Pons (tissue), 1 donor: ENCODE results near the gene HYAL3.

Experiments
- DNase-seq: peaks from one replicate; pipeline ENCODE4 v3.0.0-alpha.2; 2016; ENCODE audit warnings: low spot score

The HYAL3 gene

DNA sequence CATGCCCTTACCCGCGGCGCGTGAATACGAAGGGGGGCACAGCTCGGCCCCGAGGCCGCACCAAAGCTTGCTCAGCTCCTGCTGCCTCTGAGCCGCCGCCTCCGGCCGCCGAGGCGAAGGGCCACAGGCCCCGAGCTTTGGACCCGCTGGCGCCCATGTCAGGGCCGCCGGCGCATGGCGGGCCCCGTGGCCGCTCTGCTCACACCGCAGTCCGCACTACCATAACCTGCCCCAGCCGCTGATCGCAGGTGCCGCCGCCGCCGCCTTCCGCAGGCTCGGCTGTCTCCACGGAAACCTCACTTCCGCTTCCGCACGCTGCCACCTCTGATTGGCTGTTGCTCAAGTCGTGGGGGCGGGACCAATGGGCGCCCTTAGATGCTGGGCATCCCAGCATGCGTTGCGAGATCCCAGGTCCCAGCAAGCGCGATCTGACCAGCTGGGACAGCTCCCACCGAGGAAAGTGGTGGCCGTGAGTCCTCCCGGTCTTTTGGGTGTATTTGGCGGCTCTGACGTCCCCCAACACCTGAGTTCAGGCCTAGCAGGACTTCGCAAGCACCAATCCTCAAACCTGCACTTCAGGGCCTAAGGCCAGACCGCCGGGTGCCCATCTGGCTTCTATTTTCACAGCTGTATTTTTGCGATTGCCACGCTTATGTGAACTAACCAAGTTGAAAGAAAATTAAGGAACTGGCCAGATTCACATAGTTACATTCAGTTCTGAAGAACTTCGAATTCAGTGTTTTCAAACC is 28.9 kb upstream of the HYAL3 start, which contains the start of gene TUSC2:
TUSC2 (minus strand) TSS at position 281 of the 749 bp plus-strand sequence; CDS start at position 157, 124 bp downstream.
- peak; percentile 98 for DNase-seq

GRCh38 chr3:50327129-50327528 is 27.9 kb upstream of the HYAL3 start:
- DNase-seq: no peak

GRCh38 chr3:50326182-50326541 is 27.0 kb upstream of the HYAL3 start:
- no peak for DNase-seq

- DNase-seq: no peak
Observed at GRCh38 chr3:50325497-50326181, 26.4 kb upstream of the HYAL3 start.

DNA sequence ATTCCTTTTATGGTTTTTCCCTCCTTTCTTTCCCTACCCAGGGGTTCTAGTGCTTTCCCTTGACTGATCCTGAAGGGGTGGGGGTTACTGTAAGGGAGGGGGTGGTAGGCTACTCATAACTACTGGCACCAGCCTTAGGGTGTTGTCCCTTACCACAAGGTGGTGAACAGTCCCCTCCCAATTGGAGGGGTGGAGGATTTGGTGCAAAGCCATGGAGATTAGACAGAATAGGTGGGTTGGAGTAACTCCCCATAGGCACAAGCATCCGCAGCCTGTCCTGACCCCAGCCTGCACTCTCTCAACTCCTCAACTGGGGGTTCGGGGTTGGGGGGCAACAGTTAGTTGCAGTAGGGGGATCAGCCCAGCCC is 25.9 kb upstream of the HYAL3 start:
- no peak for DNase-seq

- peak; percentile 77 for DNase-seq
Observed at GRCh38 chr3:50324351-50325112, 25.3 kb upstream of the HYAL3 start.

- DNase-seq: no peak
Observed at GRCh38 chr3:50323614-50324199, 24.5 kb upstream of the HYAL3 start.

DNA sequence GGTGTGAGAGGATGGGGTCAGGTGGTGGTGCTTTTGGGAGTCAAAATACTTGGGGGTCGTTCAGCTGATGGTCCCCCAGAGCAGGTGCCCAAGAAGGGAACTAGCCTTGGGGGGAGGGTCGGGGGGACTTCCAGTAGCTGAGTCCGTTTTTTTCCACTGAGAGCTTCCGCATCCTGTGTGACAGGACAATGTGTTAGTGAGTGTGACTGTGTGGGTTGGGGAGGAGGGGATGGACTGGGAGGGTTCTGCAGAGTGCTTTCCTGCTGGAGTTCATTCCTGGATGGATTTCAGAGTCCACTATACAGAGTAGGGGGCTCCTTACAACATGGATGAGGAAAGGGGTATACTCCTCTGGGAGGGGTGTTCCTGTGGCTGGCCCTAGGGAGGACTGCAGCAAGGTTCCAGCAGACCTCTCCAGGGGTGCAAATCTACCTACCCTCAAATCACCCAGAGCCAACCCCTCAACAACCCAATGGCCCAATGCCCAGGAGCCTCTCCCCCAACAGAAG is 23.9 kb upstream of the HYAL3 start:
- no peak for DNase-seq

GRCh38 chr3:50322386-50323091 is 23.3 kb upstream of the HYAL3 start, which contains the start of gene HYAL2:
HYAL2 (minus strand) TSS chr3:50322745; CDS start chr3:50320489, 2,256 bp downstream.
- no peak for DNase-seq

- DNase-seq: no peak
Observed at GRCh38 chr3:50322115-50322385, 22.8 kb upstream of the HYAL3 start.

GRCh38 chr3:50321336-50322114 is 22.3 kb upstream of the HYAL3 start:
- DNase-seq: peak; percentile 82

DNA sequence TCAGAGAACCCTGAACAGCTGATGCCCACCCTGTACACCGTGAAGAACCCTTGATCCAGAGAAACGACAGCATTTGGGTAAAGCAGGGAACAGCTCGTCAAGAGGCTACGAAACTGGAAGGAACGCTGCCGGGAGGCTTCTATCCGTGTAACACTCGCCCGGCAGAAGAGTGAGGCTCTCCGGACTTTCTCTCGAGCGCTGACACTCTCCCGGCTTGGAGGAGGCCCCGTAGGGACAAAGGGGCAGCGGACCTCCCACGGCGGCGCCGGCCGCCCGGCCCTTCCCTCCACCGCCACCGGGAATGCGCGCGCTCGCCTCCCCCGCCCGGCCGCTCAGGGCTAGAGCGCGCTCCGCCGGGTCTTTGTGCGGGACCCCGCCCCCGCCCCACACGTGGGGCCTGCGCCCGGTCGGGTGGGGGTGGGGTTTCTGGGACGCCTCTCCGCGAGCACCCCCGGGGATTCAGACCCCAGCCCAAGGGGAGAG is 21.7 kb upstream of the HYAL3 start:
- DNase-seq: peak; percentile 74

DNA sequence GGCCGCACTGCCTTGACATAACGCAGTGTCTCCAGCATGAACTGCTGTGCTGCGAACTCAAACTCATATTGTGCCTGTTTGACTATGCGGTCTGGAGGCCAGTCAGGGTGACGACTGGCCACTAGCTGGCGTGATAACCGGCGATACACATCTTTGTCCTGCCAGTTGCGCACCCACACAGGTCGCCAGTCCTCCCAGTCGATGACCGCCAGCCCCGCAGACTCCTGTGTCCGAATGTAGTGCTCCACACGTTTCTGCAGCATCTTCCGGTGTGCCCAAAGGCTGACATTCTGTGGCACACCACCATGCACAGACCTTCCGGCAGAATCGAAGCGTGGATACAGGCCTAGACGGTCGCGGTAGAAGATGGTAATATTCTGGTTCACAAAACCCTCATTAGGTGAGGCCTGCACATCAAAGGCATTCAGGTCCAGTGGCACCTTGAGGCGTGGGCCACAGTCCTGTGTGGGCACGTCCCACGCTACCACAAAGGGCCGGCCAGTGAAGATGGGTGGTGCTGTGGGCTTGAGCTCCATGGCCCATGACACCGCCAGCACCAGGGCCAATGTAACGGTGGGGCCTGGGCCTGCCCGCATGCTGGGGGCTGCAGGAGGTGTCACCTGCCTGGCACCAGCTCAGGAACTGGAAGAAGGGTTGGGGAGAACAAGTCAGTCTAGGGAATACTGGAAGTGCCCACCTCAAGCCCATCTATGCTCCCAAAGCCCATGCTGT is 20.9 kb upstream of the HYAL3 start:
- no peak for DNase-seq

DNA sequence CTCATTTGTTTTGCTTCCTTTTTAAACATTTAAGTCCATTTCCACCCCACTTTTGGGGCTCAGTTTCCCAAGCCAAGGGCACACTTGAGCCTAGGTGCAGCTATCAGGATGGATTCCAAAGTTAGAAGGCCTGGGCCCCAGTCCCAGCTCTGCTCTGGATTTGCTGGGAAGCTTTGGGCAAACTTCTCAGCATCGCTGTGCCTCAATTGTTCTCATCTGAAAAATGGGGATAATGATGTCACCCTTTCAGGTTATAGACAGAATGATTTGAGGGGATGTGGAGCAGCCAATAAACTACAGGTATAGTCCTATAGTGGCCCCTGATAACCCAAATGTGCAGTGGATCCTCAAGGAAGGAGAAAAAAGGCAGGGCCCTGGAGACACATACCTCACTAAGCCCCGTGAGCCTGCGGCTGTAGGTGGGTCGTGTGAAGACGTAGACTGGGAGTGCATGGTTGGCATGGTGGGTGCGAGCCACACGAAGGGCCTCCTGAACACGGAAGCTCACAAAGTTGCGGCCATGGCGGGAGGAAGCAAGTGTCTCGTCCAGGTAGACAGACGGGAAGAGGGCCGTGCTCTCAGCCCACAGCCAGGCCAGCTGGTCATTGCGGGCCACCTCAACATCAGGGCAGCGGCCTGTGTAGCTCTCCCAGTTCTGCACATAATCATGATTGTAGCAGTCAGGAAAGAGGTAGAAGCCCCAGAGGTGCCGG is 20.1 kb upstream of the HYAL3 start:
- no peak for DNase-seq

DNA sequence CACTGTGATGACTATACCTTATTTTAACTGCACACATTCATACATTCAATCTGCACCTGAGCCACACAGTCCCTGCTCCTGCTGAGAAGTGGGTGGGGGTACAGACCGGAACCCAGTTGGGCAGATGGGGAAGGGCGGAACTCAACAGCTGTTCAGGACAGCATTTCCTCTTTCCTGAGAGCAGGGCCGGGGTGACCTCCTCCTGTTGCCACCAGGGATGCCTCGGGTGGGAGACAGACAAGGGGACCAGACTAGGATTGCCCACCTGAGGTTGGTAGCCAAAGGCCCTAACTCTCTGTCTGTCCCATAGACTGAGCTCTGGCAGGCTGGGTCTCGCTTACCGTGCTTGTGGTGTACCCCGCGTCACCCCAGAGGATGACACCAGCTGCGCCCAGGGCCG is 19.4 kb upstream of the HYAL3 start:
- DNase-seq: no peak

DNA sequence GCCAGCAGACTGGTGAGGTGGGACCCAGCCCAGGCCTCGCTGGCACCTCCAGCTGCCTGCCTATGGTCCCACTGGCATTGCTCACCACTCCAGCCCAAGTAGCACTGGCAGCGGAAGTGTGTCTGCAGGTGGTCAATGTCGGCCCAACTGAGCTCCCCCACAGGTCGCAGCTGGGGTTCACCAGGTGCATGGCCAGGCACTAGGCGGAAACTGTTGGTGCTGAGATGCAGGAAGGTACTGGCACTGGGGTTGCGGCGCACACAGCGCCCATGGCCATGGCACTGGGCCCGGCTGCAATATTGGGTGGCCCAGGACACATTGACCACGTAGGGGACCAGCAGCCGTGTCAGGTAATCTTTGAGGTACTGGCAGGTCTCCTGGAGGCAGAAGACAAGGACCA is 19.0 kb upstream of the HYAL3 start:
- DNase-seq: no peak

GRCh38 chr3:50317300-50317699 is 18.1 kb upstream of the HYAL3 start:
- no peak for DNase-seq

- DNase-seq: no peak
Observed at GRCh38 chr3:50316657-50317242, 17.5 kb upstream of the HYAL3 start.

- DNase-seq: no peak
Observed at GRCh38 chr3:50314816-50315215, 15.6 kb upstream of the HYAL3 start.
